B cell (primary cell): ENCODE measurements around the gene FGF8. TPM values are rescaled to one million over a fixed set of nuclear protein-coding genes. Genes with fewer than 3 reads are reported as not detected.

Experiments used
- ATAC-seq: fragments of 200-7000 bp; cut with Tn5 transposase; one replicate; pipeline ENCODE4 v1.10.0; 2021; ENCODE audit warnings: low read depth, mild to moderate bottlenecking, moderate number of reproducible peaks, moderate library complexity
- CTCF ChIA-PET: fragments of 350-600 bp; sonication (Branson Sonifier 250); formaldehyde crosslinking; loops from one replicate; lab custom pipeline; 2021; ENCODE audit warnings: antibody characterized with exemption, inconsistent platforms; lab: Charles Lee
- POLR2A ChIA-PET: fragments of 350-600 bp; sonication (Branson Sonifier 250); formaldehyde crosslinking; loops from one replicate; lab custom pipeline; 2021; ENCODE audit warnings: antibody characterized with exemption; lab: Charles Lee
- DNase-seq: peaks from one replicate; pipeline ENCODE4 v3.0.0; 2013
- H2AFZ ChIP-seq: 2 replicates; pipeline ENCODE4 v1.6.1; 2012; ENCODE audit warnings: mild to moderate bottlenecking, low read depth, low read length; ENCODE audit not compliant: insufficient read depth, poor library complexity, severe bottlenecking
- H3K27ac ChIP-seq, 2 donors: 1 replicate in 1 of 2; 2 replicates in 1 of 2; pipeline ENCODE4 v1.5.1; 2012 to 2013; ENCODE audit warnings: low read length in 2 of 2, mild to moderate bottlenecking in 2 of 2, moderate library complexity in 1 of 2
- H3K27me3 ChIP-seq, 4 experiments: fragments of 200-600 bp in 1 of 4; sonication (generic) in 1 of 4; replicated peaks in 1 of 4; 1 replicate in 2 of 4; 2 replicates in 2 of 4; pipeline versions ENCODE4 v1.6.1 to v1.7.0; 2013 to 2016; ENCODE audit warnings: low read length in 3 of 4, mild to moderate bottlenecking in 2 of 4, mixed read lengths in 1 of 4, moderate library complexity in 1 of 4; ENCODE audit not compliant: insufficient read depth in 4 of 4, control insufficient read depth in 3 of 4; ENCODE audit errors: control extremely low read depth in 1 of 4
- H3K36me3 ChIP-seq, 2 experiments: replicated peaks in 1 of 2; 1 replicate in 1 of 2; 2 replicates in 1 of 2; pipeline versions ENCODE4 v1.6.1 to v1.7.1; 2013; ENCODE audit warnings: low read length in 1 of 2; ENCODE audit not compliant: insufficient read depth in 2 of 2, control insufficient read depth in 1 of 2; ENCODE audit errors: control extremely low read depth in 1 of 2, extremely low read depth in 1 of 2
- H3K4me1 ChIP-seq, 2 donors: fragments of 200-600 bp in 1 of 2; sonication (generic) in 1 of 2; 1 replicate in 1 of 2; 2 replicates in 1 of 2; pipeline versions ENCODE4 v1.5.1 to v1.6.1; 2013 to 2017; ENCODE audit warnings: low read length in 2 of 2; ENCODE audit not compliant: control insufficient read depth in 2 of 2, insufficient read depth in 2 of 2
- H3K4me2 ChIP-seq: replicated peaks from 2 replicates; pipeline ENCODE3; 2012; ENCODE audit warnings: mild to moderate bottlenecking, low read depth, low read length; ENCODE audit not compliant: poor library complexity, severe bottlenecking
- H3K4me3 ChIP-seq, 5 experiments: fragments of 200-600 bp in 1 of 5; sonication (generic) in 1 of 5; 1 replicate in 3 of 5; 2 replicates in 2 of 5; pipeline versions ENCODE4 v1.5.1 to v1.7.0; 2011 to 2016; ENCODE audit warnings: low read length in 4 of 5, mild to moderate bottlenecking in 4 of 5, low read depth in 2 of 5, control low read depth in 1 of 5, moderate library complexity in 1 of 5; ENCODE audit not compliant: insufficient read depth in 1 of 5; ENCODE audit errors: control extremely low read depth in 1 of 5, extremely low read depth in 1 of 5
- H3K79me2 ChIP-seq: fragments of 200-600 bp; sonication (generic); one replicate; pipeline ENCODE4 v1.6.0; 2016; ENCODE audit warnings: low read length; ENCODE audit not compliant: control insufficient read depth, insufficient read depth
- H3K9ac ChIP-seq: fragments of 200-600 bp; sonication (generic); 2 replicates; pipeline ENCODE4 v1.6.1; 2017; ENCODE audit warnings: mild to moderate bottlenecking, low read length, moderate library complexity
- H3K9me3 ChIP-seq, 3 donors: one replicate each; pipeline versions ENCODE4 v1.6.1 to v1.7.1; 2013; ENCODE audit warnings: low read length in 2 of 3; ENCODE audit not compliant: control insufficient read depth in 2 of 3, insufficient read depth in 1 of 3; ENCODE audit errors: control extremely low read depth in 1 of 3
- H4K20me1 ChIP-seq: 2 replicates; pipeline ENCODE4 v1.6.0; 2012; ENCODE audit warnings: mild to moderate bottlenecking, low read length; ENCODE audit not compliant: insufficient read depth, control insufficient read depth, poor library complexity, severe bottlenecking
- H3K27ac Mint-ChIP-seq: one replicate; pipeline ENCODE4 v1.8.0; 2021; ENCODE audit warnings: mixed read lengths
- H3K27me3 Mint-ChIP-seq: one replicate; pipeline ENCODE4 v1.8.0; 2021; ENCODE audit warnings: mixed read lengths
- H3K4me1 Mint-ChIP-seq: one replicate; pipeline ENCODE4 v1.8.0; 2021; ENCODE audit warnings: mixed read lengths
- H3K4me3 Mint-ChIP-seq: one replicate; pipeline ENCODE4 v1.8.0; 2021; ENCODE audit warnings: mixed read lengths
- H3K9me3 Mint-ChIP-seq: one replicate; pipeline ENCODE4 v1.8.0; 2022; ENCODE audit warnings: mixed read lengths; ENCODE audit not compliant: insufficient read depth
- EZH2 ChIP-seq: IDR thresholded peaks from 2 replicates; pipeline ENCODE4 v1.6.1; 2012; ENCODE audit warnings: borderline replicate concordance, low read depth, mild to moderate bottlenecking, moderate library complexity, low read length; ENCODE audit not compliant: insufficient read depth, poor library complexity, severe bottlenecking
- WGBS: methylation state at CpG from one replicate; pipeline ENCODE4 v1.1.5; 2013; ENCODE audit warnings: missing lambda C conversion rate; ENCODE audit not compliant: insufficient coverage; 5-methylcytosine and 5-hydroxymethylcytosine counted together
- intact Hi-C: fragments of 100-400 bp; cut with micrococcal nuclease; formaldehyde crosslinking; loops from one replicate; pipeline ENCODE4 v1.10.0; 2022
- polyA plus RNA-seq: library from polyadenylated mRNA; depleted of rRNA; stranded (reverse); fragments of >200 nt; gene quantifications from 2 replicates; pipeline ENCODE4 v1.2.3, GENCODE V29; 2012
- total RNA-seq, 2 donors: library from RNA; stranded (reverse); fragments of 120-200 nt in 1 of 2; gene quantifications; 1 replicate in 1 of 2; 2 replicates in 1 of 2; pipeline versions ENCODE4 v1.2.3 to v1.2.4, GENCODE V29; 2013 to 2022
- TF ChIP-seq, protein P1 (sequence below): fragments of 200-600 bp; IDR thresholded peaks from one replicate; pipeline ENCODE4 v1.8.0; 2022; ENCODE audit warnings: antibody characterized with exemption, mild to moderate bottlenecking

FGF8 gene
- total and polyA plus RNA-seq, 2 donors (not counting 1 experiment from before 2014, with no cell fraction given) = not detected

DNA sequence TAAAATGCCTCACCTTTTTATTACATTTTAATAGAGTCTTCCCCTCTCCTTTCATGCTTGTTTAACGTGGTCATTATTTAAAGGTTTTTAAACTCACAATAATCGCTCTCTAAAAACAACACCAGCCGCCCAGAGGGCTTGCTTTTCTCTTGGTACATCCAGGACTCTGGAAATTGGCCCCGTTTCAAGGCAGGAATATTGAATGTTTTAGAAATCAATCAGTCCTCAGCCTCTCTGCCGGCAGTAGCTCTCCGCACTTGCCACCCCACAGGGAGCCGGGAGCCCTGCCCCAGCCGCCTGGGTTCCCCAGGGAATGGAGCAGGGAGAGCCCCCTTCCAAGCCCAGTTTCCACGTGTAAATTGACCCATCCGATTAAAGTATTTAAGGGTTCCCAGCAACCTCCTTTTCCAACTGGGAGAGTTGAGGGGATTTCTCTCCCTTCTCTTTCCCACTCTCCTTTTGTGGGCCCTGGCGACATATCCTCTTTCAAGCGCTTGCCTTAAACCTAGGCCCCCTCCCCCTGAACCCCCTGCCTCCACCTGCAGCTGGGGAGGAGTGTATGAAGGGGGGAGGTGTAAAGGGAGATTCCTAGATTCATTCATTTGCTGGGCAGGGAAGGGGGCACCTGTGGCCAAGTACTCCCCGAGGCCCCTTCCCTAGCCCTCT lies 1.9 kb downstream of the FGF8 start:
- ATAC-seq (no peak), DNase-seq (peak; percentile 31)
- intact Hi-C loops = no loop called here
- H2AFZ ChIP-seq = peak overlapping the region; percentile 3
- Mint-ChIP-seq H3K4me1 (peaks cover 37% of the 10 kb centered on the region), H3K4me3 (peak overlapping the region; percentile 77), H3K9me3 (no peaks in the 10 kb centered on the region), H3K27me3 (peaks cover 63% of the 10 kb centered on the region), H3K27ac (no peak overlapping the region)
- H3K9me3 ChIP-seq = peaks cover 0 to 17% (median 0%) of the 10 kb centered on the region in 3 donors
- H3K4me1 ChIP-seq = peaks cover 33 to 38% of the 10 kb centered on the region in 2 donors
- no peak for TF ChIP-seq EZH2
- ChIA-PET CTCF (interaction anchor here (0.6 to 3.6 kb wide), 2 partner anchors 8 to 16 kb away, joined by 4 to 20 read pairs; partner anchors contain the start of gene NPM3), POLR2A (interaction anchor here (0.7 kb wide), 1 partner anchor 712 kb away, joined by 3 read pairs; no protein-coding TSS in a partner anchor)
- H3K9ac ChIP-seq = no peak overlapping the region
- H3K4me3 ChIP-seq = no peak overlapping the region
- peak overlapping the region; percentile 69 for H3K4me2 ChIP-seq
- H4K20me1 ChIP-seq = peaks cover 22% of the 10 kb centered on the region
- peaks cover 0 to 79% (median 46%) of the 10 kb centered on the region in 4 experiments for H3K27me3 ChIP-seq
- peaks cover 1% of the 10 kb centered on the region for H3K79me2 ChIP-seq
- WGBS = 25% methylated on average over 3 of the region's 13 CpGs
- no peak overlapping the region for H3K27ac ChIP-seq
- no peaks in the 10 kb centered on the region for H3K36me3 ChIP-seq

DNA sequence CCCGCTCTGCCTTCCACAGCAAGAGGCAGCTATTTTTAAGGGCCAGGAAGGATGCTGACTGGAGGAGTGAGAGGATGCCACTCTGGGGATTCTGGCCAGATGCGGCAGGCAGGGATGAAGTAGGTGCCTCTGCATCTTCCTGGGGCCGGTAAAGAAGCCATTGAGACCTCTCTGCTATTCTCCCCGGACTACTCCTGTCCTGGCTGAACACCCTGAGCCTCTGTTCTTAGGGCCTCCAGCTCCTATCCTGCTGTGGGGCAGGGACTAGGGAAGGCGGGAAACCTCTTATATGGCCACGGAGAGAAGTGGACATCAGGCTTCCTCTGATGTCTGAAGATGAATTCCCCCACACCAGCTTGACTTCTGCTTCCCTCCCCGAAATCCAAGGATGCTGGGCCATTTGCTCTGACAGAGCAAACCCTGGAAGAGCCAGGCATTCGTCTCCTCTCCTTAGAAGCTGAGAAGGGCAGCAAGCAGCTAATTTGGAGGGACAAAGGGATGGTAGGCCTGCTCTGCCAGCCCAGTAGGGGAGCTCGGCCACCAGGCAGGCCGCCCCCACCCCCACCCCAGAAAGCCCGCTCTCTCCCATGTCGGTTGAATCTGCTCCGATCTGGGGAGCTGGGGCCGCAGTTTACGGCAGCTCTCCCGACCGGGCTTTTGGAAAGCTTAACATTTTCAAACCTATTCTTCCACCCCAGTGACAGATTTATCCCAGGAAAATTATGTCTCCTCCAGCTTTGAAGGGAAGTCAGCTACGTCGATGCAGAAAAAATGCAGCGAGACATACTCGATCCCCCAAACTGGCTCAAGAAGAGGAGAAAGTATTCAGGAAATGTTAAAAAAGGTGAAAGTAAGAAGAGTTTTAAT lies 2.8 kb downstream of the FGF8 start:
- intact Hi-C loops = no loop called here
- Mint-ChIP-seq H3K4me3 (no peak overlapping the region), H3K27ac (no peak overlapping the region), H3K4me1 (peaks cover 32% of the 10 kb centered on the region), H3K27me3 (peaks cover 61% of the 10 kb centered on the region), H3K9me3 (no peaks in the 10 kb centered on the region)
- TF ChIP-seq, protein P1, sequence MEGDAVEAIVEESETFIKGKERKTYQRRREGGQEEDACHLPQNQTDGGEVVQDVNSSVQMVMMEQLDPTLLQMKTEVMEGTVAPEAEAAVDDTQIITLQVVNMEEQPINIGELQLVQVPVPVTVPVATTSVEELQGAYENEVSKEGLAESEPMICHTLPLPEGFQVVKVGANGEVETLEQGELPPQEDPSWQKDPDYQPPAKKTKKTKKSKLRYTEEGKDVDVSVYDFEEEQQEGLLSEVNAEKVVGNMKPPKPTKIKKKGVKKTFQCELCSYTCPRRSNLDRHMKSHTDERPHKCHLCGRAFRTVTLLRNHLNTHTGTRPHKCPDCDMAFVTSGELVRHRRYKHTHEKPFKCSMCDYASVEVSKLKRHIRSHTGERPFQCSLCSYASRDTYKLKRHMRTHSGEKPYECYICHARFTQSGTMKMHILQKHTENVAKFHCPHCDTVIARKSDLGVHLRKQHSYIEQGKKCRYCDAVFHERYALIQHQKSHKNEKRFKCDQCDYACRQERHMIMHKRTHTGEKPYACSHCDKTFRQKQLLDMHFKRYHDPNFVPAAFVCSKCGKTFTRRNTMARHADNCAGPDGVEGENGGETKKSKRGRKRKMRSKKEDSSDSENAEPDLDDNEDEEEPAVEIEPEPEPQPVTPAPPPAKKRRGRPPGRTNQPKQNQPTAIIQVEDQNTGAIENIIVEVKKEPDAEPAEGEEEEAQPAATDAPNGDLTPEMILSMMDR = no peak
- TF ChIP-seq EZH2 = no peak
- Histone ChIP-seq H3K9ac (no peak overlapping the region), H4K20me1 (peaks cover 13% of the 10 kb centered on the region), H3K27ac (no peak overlapping the region), H3K79me2 (no peaks in the 10 kb centered on the region), H3K27me3 (peaks cover 0 to 73% (median 41%) of the 10 kb centered on the region in 4 experiments), H3K9me3 (peaks cover 0 to 11% (median 0%) of the 10 kb centered on the region in 3 donors), H3K4me2 (no peak overlapping the region), H3K4me1 (peaks cover 25 to 30% of the 10 kb centered on the region in 2 donors), H2AFZ (peak overlapping the region; percentile 3), H3K4me3 (no peak overlapping the region), H3K36me3 (no peaks in the 10 kb centered on the region)
- ChIA-PET POLR2A (interaction anchor here (0.7 kb wide), 1 partner anchor 711 kb away, joined by 3 read pairs; no protein-coding TSS in a partner anchor), CTCF (interaction anchor here (0.6 to 3.6 kb wide), 2 partner anchors 9 to 15 kb away, joined by 4 to 20 read pairs; partner anchors contain the start of gene NPM3)
- peak; percentile 30 for DNase-seq
- WGBS = 19% methylated on average over 16 of the region's 21 CpGs
- no peak for ATAC-seq
